GM12864 (cell line): Measurements from ENCODE around the gene NDUFA6.

Source experiments
- DNase-seq: peaks from one replicate; pipeline ENCODE4 v3.0.0-alpha.2; 2011; ENCODE audit warnings: low read depth
- H3K4me3 ChIP-seq: 2 replicates; pipeline ENCODE4 v1.5.1; 2011; ENCODE audit warnings: mild to moderate bottlenecking, low read depth, low read length, control low read depth
- CTCF ChIP-seq: IDR thresholded peaks from 2 replicates; pipeline ENCODE4 v1.5.1; 2011; ENCODE audit warnings: low read depth, mild to moderate bottlenecking, moderate library complexity, low read length, control low read depth, inconsistent platforms; ENCODE audit errors: missing control alignments

Gene NDUFA6

GRCh38 chr22:42052765-42053164 lies 37.8 kb downstream of the NDUFA6 start:
- TF ChIP-seq CTCF, result no peak
- H3K4me3 ChIP-seq, result no peak overlapping the region
- no peak for DNase-seq

GRCh38 chr22:42050641-42051180 lies 39.9 kb downstream of the NDUFA6 start:
- no peak for DNase-seq
- TF ChIP-seq CTCF, result no peak
- H3K4me3 ChIP-seq, result no peak overlapping the region

GRCh38 chr22:42041784-42042183 lies 48.8 kb downstream of the NDUFA6 start:
- H3K4me3 ChIP-seq, result no peak overlapping the region
- TF ChIP-seq CTCF, result no peak
- no peak for DNase-seq

DNA sequence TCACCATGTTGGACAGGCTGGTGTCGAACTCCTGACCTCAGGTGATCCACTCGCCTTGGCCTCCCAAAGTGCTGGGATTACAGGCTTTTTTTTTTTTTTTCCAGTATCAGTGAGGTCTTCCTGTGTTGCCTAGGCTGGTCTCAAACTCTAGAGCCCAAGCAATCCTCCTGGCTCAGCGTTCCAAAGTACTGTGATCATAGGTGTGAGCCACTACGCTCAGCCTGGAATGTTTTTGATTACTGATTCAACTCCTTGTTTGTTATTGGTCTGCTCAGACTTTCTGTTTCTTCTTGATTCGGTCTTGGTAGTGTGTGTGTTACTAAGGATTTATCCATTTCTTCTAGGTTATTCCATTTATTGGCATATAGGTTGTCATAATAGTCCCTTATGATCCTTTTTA lies 51.3 kb downstream of the NDUFA6 start:
- no peak for TF ChIP-seq CTCF
- no peak for DNase-seq
- H3K4me3 ChIP-seq, result no peak overlapping the region
